Measurements from ENCODE around the gene CTPS2.

GRCh38 chrX:16745102-16745501 lies 32.6 kb upstream of the CTPS2 start:
- TF ChIP-seq POLR2A (IDR thresholded peaks at IDR 0.05): no peak
- TF ChIP-seq, protein P1, sequence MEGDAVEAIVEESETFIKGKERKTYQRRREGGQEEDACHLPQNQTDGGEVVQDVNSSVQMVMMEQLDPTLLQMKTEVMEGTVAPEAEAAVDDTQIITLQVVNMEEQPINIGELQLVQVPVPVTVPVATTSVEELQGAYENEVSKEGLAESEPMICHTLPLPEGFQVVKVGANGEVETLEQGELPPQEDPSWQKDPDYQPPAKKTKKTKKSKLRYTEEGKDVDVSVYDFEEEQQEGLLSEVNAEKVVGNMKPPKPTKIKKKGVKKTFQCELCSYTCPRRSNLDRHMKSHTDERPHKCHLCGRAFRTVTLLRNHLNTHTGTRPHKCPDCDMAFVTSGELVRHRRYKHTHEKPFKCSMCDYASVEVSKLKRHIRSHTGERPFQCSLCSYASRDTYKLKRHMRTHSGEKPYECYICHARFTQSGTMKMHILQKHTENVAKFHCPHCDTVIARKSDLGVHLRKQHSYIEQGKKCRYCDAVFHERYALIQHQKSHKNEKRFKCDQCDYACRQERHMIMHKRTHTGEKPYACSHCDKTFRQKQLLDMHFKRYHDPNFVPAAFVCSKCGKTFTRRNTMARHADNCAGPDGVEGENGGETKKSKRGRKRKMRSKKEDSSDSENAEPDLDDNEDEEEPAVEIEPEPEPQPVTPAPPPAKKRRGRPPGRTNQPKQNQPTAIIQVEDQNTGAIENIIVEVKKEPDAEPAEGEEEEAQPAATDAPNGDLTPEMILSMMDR (IDR thresholded peaks at IDR 0.05): no peak

All from thyroid gland (tissue), 4 donors.